Lower leg skin (tissue), 3 donors: ENCODE data around the gene MTHFD2.

Source experiments
- CTCF ChIP-seq, 3 donors: fragments of 450-650 bp; IDR thresholded peaks; one replicate each; pipeline ENCODE4 v1.5.1; 2016; ENCODE audit warnings: antibody characterized with exemption in 3 of 3, mild to moderate bottlenecking in 3 of 3, moderate library complexity in 2 of 3
- POLR2A ChIP-seq, 2 donors: fragments of 450-650 bp; IDR thresholded peaks; one replicate each; pipeline ENCODE4 v1.6.1; 2016 to 2017; ENCODE audit warnings: antibody characterized with exemption in 2 of 2, mild to moderate bottlenecking in 1 of 2, moderate library complexity in 1 of 2

DNA sequence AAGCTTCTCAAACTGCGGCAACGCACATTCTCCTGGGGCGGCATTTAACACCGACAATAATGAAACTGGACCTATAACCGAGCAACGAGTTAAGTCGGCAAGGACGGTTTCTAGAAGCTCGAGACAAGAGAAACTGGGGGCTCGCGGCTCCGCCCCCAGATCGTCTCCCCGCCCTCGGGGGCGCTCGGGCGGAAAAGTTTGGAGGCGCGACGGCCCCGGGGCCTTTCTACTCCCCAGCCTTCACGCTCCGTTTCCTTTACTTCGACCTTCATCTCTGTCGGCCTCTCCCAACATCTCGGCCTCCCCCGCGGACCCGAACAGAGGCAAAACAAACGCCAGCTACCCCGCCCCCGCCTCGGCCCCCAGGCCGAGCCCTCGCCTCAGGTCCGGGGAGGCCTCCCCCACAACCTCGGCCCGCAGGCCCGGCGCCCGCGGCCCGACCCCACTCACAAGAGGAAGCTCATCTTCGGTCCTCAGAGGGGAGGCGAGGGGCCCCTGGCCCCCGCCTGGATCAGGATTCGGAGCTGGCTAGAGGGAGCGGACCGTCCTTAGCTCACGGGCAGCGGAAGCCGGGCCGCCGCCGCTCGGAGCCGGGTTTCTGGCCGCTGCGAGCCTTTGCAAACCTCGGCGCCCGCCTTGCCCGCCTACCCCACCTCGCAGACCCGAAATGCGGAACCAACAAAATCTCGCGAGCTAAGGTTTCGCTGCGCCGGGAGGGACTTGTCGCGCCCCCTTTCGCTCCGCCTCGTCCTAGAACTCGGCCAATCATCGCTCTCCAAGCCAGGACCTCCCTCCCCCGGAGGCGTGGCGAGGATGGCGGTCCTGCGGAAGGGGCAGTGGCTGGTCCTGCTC is 20.0 kb upstream of the MTHFD2 start, which contains the start of gene MOB1A:
- TF ChIP-seq CTCF (IDR thresholded peaks at IDR 0.05), result no peak
- TF ChIP-seq POLR2A (IDR thresholded peaks at IDR 0.05), result peak in 1 of 2 donors; percentile 74
